Measurements from ENCODE around the gene CNR2. TPM values are rescaled to one million over a fixed set of nuclear protein-coding genes. Genes with fewer than 3 reads are reported as not detected.

The CNR2 gene
- total RNA-seq, 1 experiment from 2014 or later: not detected

GRCh38 chr1:23895082-23895481, 18.1 kb downstream of the CNR2 start:
- Histone ChIP-seq H3K56ac (ENCODE audit: insufficient read length, low read depth, low read length) (no peak overlapping the region), H3K23ac (ENCODE audit: insufficient read length, low read depth, low read length) (no peak overlapping the region), H3K23me2 (ENCODE audit: insufficient read length, low read depth, low read length, poor library complexity, severe bottlenecking) (no peaks in the 10 kb centered on the region), H3K4ac (ENCODE audit: low read depth, low read length) (no peak overlapping the region), H2BK12ac (ENCODE audit: insufficient read length, low read depth, low read length) (no peak overlapping the region), H3K27ac (ENCODE audit: insufficient read length, low read depth, low read length) (no peak overlapping the region), H2BK20ac (ENCODE audit: low read depth, low read length, poor library complexity, severe bottlenecking) (no peak overlapping the region), H3K79me1 (ENCODE audit: insufficient read depth, low read depth, low read length, poor library complexity, severe bottlenecking) (no peaks in the 10 kb centered on the region), H2BK15ac (ENCODE audit: low read depth, low read length) (no peak overlapping the region), H3K9me3 (ENCODE audit: control insufficient read depth, low read depth, low read length) (no peaks in the 10 kb centered on the region), H3K9ac (ENCODE audit: extremely low read depth, insufficient read length, low read length) (no peak overlapping the region), H4K5ac (ENCODE audit: insufficient read length, low read depth, low read length) (no peak overlapping the region), H3K79me2 (ENCODE audit: insufficient read depth, low read length) (no peaks in the 10 kb centered on the region), H3T11ph (ENCODE audit: low read length) (no peak overlapping the region), H3K4me1 (ENCODE audit: insufficient read depth, low read length) (no peaks in the 10 kb centered on the region), H2BK120ac (ENCODE audit: low read depth, low read length, poor library complexity, severe bottlenecking) (no peak overlapping the region), H2BK5ac (ENCODE audit: insufficient read length, low read length) (no peak overlapping the region), H3K14ac (ENCODE audit: insufficient read depth, low read length) (no peak overlapping the region), H4K8ac (replicated peaks; ENCODE audit: insufficient read length, low read depth, low read length) (no peak overlapping the region), H2AK5ac (ENCODE audit: insufficient read length, low read length) (no peak overlapping the region), H3K27me3 (ENCODE audit: insufficient read depth, low read length) (no peaks in the 10 kb centered on the region), H4K91ac (ENCODE audit: insufficient read length, low read depth, low read length) (no peak overlapping the region), H3K4me2 (ENCODE audit: insufficient read depth, insufficient read length, low read length) (no peak overlapping the region), H3K18ac (ENCODE audit: insufficient read length, low read depth, low read length) (no peak overlapping the region), H2AFZ (ENCODE audit: low read length) (no peak overlapping the region), H4K20me1 (ENCODE audit: control insufficient read depth, insufficient read depth, insufficient read length) (no peaks in the 10 kb centered on the region)
- no peaks in the 10 kb centered on the region for H3K36me3 Mint-ChIP-seq (ENCODE audit: insufficient read depth in 1 of 3, low read depth in 3 of 3)
- H3K27ac Mint-ChIP-seq: no peak overlapping the region
- peaks cover 25% of the 10 kb centered on the region for H3K27me3 Mint-ChIP-seq (ENCODE audit: low read depth)
- H3K4me3 Mint-ChIP-seq: no peak overlapping the region
- no peaks in the 10 kb centered on the region for H3K9me3 Mint-ChIP-seq
- peaks cover 2 to 10% of the 10 kb centered on the region in 2 experiments for H3K4me1 Mint-ChIP-seq
- no peak for DNase-seq
- TF ChIP-seq CTCF (conservative IDR thresholded peaks at IDR 0.05): no peak
- WGBS (ENCODE audit: extremely low coverage, insufficient read length, low lambda C conversion rate): no CpG with 5 or more reads among the region's 5 CpGs
